Ammon's horn (tissue), 1 donor: Measurements from ENCODE around the gene DNHD1.

Experiments used
- DNase-seq: peaks from one replicate; pipeline ENCODE4 v3.0.0-alpha.2; 2016; ENCODE audit warnings: low spot score

The DNHD1 gene

DNA sequence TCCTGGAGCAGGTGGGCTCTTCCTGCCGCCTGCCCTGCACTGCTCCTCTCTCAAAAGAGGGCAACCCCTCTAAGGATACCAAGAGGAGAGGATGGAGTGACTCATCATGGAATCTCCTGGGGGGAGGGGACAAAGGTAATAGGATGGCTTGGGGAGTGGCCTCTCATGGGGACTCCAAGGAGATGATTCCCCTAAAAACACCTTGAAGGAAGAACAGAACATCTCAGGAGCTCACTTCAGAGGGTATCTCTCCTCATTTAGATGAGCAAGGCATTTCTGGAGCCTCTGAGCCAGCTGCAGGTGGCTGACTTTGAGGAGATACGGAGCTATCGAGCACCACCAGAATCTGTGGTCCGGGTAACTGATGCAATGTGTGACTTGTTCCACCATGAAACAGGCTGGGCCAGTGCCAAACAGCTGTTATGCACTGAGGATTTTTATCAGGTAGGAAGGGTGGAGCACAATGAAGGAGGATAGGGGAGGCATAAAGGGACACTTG, 66.1 kb downstream of the DNHD1 start:
- DNase-seq, result no peak

- DNase-seq, result no peak
Measured at GRCh38 chr11:6563667-6564066, 66.6 kb downstream of the DNHD1 start.

DNA sequence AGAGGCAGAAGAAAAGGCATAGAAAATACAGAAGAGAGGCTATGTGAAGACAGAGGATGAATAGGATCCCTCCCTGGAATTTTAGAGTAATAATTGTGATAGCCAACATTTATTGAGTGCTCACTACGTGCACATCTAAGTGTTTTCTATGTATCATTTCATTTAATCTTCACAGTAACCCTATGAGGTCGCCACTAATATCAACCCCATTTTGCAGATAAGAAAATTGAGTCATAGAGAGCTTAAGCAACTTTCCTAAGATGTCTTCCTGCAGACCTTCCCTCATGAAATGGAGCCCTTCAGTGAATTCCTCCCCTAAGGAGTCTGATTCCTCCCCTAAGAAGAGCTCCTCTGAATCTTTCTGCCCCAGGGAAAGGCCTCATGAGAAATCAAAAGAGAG, 68.2 kb downstream of the DNHD1 start:
- DNase-seq, result no peak

DNA sequence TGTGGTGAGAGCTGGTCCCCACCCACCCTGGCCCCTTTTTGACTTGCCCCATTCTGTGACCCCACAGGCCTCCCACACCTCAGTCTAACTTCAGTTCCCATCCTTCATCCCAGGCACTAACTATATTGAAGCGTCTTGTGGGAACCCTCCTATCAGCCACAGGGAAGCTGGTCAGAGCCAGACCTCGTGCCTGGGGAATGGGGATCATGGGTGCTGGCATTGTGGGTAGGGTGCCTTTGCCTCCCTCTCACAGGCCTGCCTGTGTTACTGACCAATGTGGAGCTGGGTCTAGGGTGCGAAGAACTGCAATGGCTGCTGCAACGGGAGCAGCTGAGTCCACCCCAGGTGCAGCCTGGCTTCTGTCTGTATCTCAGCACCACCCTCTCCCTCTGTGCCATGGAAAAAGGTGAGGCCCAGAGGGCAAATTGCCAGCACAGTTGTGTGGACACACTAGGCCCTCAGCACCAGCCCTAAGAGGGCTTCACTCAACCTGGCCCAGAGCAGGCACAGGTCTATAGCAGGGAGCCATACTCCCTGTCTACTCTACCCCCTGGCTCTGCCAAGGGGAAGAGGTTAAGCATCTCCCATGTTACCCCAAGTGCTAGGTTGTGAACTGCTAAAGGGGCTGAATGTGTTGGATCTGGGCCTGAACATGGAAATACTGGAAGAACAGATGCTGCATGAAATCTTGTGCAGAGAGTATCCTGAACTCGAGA, 69.1 kb downstream of the DNHD1 start:
- no peak for DNase-seq

DNA sequence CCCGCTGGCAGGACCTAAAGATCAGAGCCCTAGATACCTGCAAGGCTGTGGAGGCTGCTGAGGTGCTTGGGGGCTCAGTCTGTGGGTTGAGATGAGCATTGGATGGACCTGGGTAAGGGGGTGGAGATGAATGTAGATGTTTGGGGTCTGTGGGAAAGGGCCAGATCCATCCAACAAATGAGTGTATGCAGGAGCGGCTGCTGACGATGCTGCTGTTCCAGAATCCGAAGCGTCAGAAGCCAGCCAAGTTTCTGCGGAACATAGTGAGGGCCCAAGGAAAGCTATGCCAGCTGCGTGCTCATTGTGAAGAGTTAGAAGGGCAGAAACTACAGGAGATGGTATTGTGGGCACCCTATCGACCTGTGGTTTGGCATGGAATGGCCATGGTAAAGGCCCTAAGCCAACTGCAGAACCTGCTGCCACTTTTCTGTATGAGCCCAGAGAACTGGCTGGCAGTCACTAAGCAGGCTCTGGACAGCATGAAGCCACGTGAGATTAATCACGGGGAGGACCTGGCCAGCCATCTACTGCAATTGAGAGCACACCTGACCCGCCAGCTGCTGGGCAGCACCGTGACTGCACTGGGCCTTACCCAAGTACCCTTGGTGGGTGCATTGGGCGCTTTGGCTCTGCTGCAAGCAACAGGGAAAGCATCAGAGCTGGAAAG, 69.8 kb downstream of the DNHD1 start:
- DNase-seq, result no peak

DNA sequence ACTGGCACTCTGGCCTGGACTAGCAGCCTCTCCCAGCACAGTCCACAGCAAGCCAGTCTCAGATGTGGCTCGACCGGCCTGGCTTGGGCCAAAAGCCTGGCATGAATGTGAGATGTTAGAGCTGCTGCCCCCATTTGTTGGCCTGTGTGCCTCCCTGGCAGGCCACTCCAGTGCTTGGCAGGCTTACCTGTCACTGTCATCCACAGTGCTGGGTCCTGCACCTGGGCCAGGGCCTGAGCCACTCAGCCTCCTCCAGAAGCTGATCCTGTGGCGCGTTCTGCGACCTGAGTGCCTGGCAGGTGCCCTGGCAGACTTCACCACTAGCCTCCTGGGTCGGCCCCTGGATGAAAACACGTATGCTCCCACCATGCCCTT, 70.3 kb downstream of the DNHD1 start:
- no peak for DNase-seq

- DNase-seq, result peak; percentile 50
Measured at GRCh38 chr11:6568191-6568918, 71.3 kb downstream of the DNHD1 start.

DNA sequence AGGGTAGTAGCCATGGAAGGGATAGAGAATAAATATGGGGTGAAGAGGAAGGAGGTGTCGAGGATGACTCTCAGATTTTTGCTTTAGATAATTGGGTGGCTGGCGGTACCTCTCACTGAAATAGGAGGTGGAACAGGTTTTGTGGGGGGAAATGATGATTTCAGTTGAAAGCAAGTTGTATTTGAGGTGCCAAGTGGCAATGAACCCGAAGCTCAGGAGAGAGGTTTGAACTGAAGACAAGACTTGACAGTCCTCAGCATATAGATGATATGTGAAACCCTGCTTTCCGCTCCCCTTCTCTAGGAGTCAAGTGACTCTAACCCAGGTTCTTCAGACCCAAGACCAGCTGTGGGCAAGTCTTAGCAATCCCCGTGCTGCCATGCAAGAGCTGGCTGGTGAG, 72.6 kb downstream of the DNHD1 start:
- no peak for DNase-seq

GRCh38 chr11:6570691-6571427, 73.8 kb downstream of the DNHD1 start:
- DNase-seq, result no peak

GRCh38 chr11:6571434-6572008, 74.4 kb downstream of the DNHD1 start:
- DNase-seq, result no peak

GRCh38 chr11:6572215-6572614, 75.1 kb downstream of the DNHD1 start:
- no peak for DNase-seq

- DNase-seq, result no peak
Measured at GRCh38 chr11:6574816-6575715, 78.0 kb downstream of the DNHD1 start.

DNA sequence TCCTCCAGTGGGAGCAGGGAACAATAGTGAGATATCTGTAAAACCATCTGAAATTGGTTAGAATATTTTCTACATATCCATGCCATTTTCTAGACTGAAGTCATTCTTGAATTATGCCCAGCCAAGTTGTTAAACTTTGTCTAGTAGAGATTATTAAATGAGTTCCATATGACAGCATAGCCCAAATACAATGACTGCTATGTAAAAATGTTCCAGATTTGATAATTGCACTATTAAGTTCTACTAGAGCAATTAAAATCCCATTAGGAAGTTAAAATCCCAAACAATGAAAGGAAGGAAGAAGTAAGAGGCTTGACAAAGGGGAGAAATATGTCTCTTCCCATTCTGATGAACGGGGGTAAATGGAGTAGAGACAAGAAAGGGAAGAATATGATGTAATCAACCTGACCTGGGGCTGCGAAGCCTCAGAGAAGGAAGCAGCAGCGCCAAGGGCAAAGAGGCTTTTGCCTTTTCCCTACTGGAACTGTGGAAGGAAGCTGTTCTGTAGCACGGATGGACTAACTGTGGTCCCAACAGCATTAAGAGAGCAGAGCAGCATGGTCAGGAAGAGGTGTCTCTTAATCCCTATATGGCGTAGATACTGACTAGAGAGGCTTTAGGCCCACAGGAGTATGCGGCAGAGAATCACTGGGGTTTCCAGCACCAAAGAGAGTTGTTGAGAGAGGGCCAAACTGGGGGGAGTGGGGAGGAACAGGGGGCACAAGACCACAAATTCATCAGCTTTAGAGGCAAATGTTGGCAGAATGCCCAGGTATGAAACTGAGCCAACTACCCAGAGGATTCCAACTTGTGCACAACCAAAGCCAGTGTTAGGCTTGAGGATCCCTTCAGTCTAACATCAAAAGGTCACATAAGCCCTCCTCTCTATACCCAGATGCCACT, 79.6 kb downstream of the DNHD1 start:
- peak; percentile 95 for DNase-seq

DNA sequence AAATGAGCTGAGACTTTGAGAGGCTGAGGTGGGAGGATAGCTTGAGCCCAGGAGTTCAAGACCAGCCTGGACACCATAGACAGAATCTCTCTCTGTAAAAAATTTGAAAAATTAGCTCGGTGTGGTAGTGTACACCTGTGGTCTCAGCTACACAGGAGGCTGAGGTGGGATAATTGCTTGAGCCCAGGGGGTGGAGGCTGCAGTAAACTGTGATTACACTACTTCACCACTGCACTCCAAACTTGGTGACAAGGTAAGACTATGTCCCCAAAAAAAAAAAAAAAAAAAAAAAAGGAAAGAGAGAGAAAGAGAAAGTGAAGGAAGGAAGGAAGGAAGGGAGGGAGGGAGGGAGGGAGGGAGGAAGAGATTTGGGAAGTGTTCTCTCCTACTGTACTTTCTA, 81.1 kb downstream of the DNHD1 start:
- no peak for DNase-seq

GRCh38 chr11:6579681-6580080, 82.6 kb downstream of the DNHD1 start:
- DNase-seq, result no peak

DNA sequence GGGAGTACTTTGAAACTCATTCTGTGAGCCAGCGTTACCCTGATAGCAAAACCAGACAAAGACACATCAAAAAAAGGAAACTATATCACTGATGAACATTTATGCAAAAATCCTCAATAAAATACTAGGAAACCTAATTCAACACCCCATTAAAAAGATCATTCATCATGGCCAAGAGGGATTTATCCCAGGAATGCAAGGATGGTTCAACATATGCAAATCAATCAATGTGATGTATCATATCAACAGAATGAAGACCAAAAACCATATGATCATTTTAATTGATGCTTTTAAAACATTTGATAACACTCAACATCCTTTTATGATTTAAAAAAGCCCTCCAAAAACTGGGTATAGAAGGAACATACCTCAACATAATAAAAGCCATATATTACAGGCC, 86.5 kb downstream of the DNHD1 start:
- DNase-seq, result no peak

DNA sequence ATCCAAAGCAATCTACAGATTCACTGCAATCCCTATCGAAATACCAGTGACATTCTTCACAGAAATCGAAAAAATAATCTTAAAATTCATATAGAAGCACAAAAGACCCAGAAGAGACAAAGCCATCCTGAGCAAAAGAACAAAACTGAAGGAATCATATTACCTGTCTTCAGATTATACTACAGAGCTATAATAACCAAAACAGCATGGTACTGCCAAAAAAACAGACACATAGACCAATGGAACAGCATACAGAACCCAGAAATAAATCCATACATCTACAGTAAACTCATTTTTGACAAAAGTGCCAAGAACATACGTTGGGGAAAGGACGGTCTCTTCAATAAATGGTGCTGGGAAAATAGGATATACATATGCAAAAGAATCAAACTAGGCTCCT, 87.4 kb downstream of the DNHD1 start:
- no peak for DNase-seq

GRCh38 chr11:6586434-6587359, 89.6 kb downstream of the DNHD1 start:
- peak; percentile 47 for DNase-seq
